NCI-H187 (cell line): ENCODE measurements around the gene BICD1.
A peak's percentile ranks its signal among the peaks of the same experiment; 100 is the strongest.

Source experiments
- DNase-seq, 2 experiments: peaks; one replicate each; lab custom pipeline; 2025; lab: John Stamatoyannopoulos, UW

Gene BICD1

DNA sequence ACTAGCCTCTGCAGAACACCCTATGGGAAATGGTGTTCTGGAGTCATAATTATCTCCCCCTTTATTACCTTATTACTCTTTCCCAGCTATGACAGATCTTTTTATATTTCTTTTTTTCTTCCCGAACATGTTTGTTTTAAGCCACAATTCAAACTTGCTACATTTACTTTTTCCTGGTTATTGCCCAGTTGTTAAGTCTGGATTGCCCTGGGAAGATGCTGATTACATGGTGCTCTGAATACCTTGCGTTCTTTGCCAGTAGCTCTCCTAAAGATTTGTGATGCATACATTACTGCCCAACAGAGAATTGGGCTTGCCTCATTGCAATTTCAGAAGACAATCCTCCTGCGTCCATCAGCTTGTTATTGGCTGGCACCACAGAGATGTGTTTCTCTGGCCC is 174.5 kb downstream of the BICD1 start:
- DNase-seq = no peak

- DNase-seq = no peak
Measured at GRCh38 chr12:32284561-32284960, 177.9 kb downstream of the BICD1 start.

- no peak for DNase-seq
Measured at GRCh38 chr12:32285021-32285420, 178.4 kb downstream of the BICD1 start.

DNA sequence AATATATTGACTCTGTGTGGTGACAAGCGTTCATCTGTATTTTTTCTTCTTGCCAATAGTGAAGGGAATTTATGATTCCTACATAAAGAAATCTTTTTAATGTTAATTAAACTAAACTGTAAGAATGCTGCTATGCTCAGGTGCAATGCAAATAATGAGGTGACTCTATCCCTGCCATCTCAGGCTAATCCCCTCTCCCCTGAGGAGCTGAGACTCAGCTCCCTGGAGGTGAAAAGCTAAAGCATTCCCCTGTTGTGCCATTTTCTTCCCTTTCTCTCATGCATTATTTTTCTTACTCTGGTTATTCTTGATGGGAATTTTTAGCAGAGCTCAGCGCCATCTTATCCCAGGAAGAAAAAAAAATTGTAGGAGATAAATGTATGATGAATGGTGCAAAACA is 178.8 kb downstream of the BICD1 start:
- DNase-seq = no peak

GRCh38 chr12:32290411-32290810 is 183.8 kb downstream of the BICD1 start:
- no peak for DNase-seq

DNA sequence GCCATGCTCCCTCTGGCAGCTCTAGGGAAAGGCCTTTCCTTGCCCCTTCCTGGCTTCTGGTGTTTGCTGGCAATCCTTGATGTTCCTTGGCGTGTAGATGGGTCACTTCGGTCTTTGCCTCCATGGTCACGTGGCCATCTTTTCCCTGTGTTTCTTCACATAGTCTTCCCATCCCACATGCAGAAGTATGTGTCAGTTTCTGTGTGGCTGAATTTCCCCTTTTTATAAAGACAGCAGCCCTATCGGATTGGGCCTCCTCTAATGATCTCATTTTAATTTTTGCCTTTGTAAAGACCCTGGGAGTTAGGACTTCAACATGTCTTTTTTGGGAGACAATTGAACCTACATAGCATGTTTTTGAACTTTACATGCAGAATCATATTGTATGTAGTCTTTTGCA is 185.5 kb downstream of the BICD1 start:
- no peak for DNase-seq

- DNase-seq = no peak
Measured at GRCh38 chr12:32293808-32294419, 187.3 kb downstream of the BICD1 start.

- no peak for DNase-seq
Measured at GRCh38 chr12:32296567-32296966, 189.9 kb downstream of the BICD1 start.

GRCh38 chr12:32298917-32299316 is 192.3 kb downstream of the BICD1 start:
- DNase-seq = no peak

- DNase-seq = no peak
Measured at GRCh38 chr12:32301216-32301615, 194.6 kb downstream of the BICD1 start.

- DNase-seq = no peak
Measured at GRCh38 chr12:32302218-32303173, 195.8 kb downstream of the BICD1 start.

DNA sequence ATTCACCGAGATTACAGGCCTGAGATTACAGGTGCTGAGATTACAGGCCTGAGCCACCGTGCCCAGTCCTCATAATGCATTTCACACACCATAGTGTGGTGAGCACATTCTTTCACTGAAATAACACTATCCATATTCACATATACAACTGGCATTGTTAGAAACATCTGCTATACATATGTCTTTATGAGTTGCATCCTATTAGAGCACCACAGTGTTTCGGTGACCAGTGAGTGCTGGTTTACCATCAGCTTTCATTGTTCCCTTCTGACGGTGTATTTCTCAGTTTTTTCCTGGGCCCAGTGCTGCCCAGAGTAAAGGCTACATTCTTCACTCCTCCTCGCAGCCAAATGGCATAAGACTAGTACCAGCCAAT is 196.5 kb downstream of the BICD1 start:
- no peak for DNase-seq

DNA sequence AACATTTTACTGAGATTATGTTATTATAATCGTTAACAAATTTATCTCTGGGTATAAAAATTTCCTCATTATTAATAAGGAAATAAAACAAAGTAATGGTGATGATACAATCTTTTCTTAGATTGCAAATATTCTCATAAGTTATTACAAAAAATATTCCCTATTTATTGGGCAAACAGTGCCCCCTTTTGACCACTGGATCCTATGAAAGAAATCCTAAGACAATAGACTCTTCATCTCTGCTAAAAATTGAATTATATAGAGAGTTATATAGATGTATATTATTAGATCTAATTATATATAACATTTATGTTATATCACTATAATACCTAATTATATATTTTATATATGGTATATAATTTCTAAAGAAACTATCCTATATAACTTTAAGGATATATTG is 198.5 kb downstream of the BICD1 start:
- DNase-seq = no peak

DNA sequence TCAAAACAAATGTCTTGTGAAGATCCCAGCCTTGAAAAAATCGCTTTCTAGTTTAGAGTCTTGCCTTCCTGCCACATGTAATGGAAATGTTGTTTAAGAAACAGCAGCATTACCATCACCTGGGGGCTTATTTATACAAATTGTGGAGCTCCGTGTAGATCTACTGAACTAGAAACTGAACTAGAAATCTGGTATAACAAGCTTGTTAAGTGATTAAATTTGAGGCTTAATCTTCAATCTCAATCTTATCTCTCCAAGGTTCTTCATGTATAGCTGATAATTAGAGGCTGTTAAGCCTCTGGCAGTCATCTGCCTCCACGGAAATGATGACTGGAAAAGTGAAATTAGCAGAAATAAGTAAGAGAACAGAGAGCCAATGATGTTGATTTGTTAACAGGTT is 200.7 kb downstream of the BICD1 start:
- no peak for DNase-seq

DNA sequence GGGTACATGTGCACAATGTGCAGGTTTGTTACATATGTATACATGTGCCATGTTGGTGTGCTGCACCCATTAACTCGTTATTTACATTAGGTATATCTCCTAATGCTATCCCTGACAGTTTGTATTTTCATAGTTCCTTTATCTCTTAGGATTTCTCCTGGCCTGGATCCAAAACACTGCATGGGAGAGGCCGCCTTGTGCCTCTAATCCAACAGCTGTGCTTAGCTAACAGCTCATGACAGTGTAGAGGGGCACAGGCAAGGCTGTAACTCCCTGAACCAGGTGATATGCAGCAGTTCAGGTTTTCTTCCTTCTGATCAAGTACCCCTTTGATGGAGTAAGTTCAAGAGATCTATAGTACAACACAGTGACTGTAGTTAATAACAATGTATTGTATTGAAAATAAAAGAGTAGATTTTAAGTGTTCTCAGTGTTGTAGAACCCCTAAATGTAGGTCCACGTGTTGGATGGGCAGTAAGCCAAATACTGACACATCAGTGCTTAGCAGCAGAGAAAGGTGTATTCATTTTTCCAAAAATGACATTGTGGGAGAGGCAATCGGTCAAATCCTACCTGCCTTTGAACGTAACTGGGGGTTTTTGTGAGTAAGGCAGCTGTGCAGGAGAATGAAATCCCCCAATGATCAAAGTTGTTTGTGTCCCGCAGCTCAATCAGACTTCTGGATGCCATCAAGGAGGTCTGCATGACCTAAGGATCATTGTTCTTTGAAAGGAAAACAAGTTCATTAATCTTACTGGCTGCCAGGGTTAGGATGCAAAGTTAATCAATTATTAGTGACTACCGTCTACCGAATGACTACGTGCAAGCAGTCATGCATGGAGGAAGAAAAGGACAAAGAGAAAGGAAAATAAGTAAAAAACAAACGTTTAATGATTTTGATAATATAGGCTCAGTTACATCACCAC is 203.4 kb downstream of the BICD1 start:
- DNase-seq = no peak

- peak in 1 of 2 experiments; percentile 39 for DNase-seq
Measured at GRCh38 chr12:32312049-32312670, 205.5 kb downstream of the BICD1 start.

DNA sequence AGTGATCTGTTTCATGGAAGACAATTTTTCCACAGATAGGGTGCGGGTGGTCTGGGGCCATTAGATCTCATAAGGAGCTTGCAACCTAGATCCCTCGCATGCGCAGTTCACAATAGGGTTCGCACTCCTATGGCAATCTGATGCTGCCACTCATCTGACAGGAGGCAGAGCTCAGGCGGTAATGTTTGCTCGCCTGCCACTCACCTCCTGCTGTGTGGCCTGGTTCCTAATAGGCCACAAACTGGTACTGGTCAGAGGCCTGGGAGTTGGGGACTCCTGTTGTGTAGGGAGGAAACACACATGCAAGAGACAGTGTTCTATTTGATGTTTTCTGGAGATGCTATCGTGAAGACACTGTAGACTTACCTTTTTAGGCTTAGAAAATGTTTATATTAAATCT is 215.7 kb downstream of the BICD1 start:
- DNase-seq = no peak

- no peak for DNase-seq
Measured at GRCh38 chr12:32331133-32331532, 224.5 kb downstream of the BICD1 start.

- no peak for DNase-seq
Measured at GRCh38 chr12:32332446-32332845, 225.8 kb downstream of the BICD1 start.

DNA sequence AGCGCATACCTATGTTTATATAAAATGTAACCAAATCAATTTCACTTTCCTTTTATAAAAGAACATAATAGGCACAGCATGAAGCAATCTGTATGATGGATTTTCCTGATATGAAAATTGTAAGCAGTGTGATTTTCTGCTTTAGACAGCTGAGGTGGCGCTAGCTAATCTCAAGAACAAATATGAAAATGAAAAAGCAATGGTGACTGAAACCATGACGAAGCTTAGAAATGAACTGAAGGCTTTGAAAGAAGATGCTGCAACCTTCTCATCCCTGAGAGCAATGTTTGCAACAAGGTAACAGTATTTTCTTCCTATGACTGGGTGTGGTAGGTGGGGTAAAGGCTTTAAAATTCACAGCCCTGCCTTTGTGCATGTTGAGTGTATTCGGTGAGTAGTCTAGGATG is 227.7 kb downstream of the BICD1 start:
- no peak for DNase-seq

GRCh38 chr12:32336261-32336660 is 229.6 kb downstream of the BICD1 start:
- no peak for DNase-seq

DNA sequence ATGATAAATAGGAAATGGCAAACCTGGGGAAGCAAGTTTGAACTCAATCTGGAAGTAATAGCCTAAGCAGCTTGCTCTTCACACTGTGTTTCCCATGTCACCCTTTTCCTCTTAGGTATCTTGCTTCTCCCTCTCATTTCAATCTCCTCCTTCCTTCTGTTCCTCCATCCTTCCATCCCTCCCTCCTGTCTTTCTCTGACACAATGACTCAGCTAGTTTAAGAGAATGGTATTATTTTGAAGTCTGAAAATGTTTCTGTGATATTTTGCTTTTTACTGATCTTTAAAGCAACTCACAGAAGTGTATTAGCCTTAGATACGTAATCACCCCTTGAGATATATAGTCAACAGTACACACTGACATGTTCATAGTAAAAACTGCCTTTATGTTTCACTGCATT is 236.8 kb downstream of the BICD1 start:
- no peak for DNase-seq
